TTC549 (cell line): Measurements from ENCODE around the gene CHD1.
"Not testable (repeated sequence)": the region's sequence is repeated elsewhere in the genome, so short reads cannot be mapped to it uniquely, and the experiment has no call there.

Experiments used
- FAIRE-seq: peaks from 2 replicates; lab custom pipeline; 2012; peaks lifted over from hg19 to GRCh38; lab: Jason Lieb, UNC

The CHD1 gene

GRCh38 chr5:98928873-98929709, at the start of gene CHD1:
TSS of gene CHD1 (minus strand) at chr5:98929007. CDS start at chr5:98926386, 2,621 bp downstream.
- FAIRE-seq, result no peak

GRCh38 chr5:98978528-98978927, 49.7 kb upstream of the CHD1 start:
- FAIRE-seq, result no peak

GRCh38 chr5:98977723-98978122, 48.9 kb upstream of the CHD1 start:
- FAIRE-seq, result no peak

- FAIRE-seq, result no peak
Observed at GRCh38 chr5:98975682-98976407, 47.0 kb upstream of the CHD1 start.

GRCh38 chr5:98975223-98975622, 46.4 kb upstream of the CHD1 start:
- FAIRE-seq, result no peak

GRCh38 chr5:98969400-98969799, 40.6 kb upstream of the CHD1 start:
- no peak for FAIRE-seq

- FAIRE-seq, result no peak
Observed at GRCh38 chr5:98968056-98968564, 39.3 kb upstream of the CHD1 start.

- FAIRE-seq, result no peak
Observed at GRCh38 chr5:98965226-98965625, 36.4 kb upstream of the CHD1 start.

GRCh38 chr5:98964621-98965020, 35.8 kb upstream of the CHD1 start:
- no peak for FAIRE-seq

GRCh38 chr5:98963019-98963418, 34.2 kb upstream of the CHD1 start:
- no peak for FAIRE-seq

- no peak for FAIRE-seq
Observed at GRCh38 chr5:98962587-98962986, 33.8 kb upstream of the CHD1 start.

- FAIRE-seq, result no peak
Observed at GRCh38 chr5:98961665-98962344, 33.0 kb upstream of the CHD1 start.

- no peak for FAIRE-seq
Observed at GRCh38 chr5:98957307-98957706, 28.5 kb upstream of the CHD1 start.

- FAIRE-seq, result not testable (repeated sequence)
Observed at GRCh38 chr5:98955888-98956287, 27.1 kb upstream of the CHD1 start.

- not testable (repeated sequence) for FAIRE-seq
Observed at GRCh38 chr5:98955471-98955870, 26.7 kb upstream of the CHD1 start.

- no peak for FAIRE-seq
Observed at GRCh38 chr5:98954392-98955028, 25.7 kb upstream of the CHD1 start.

- no peak for FAIRE-seq
Observed at GRCh38 chr5:98942847-98943246, 14.0 kb upstream of the CHD1 start.

- no peak for FAIRE-seq
Observed at GRCh38 chr5:98941131-98941883, 12.5 kb upstream of the CHD1 start.

GRCh38 chr5:98940581-98940980, 11.8 kb upstream of the CHD1 start:
- FAIRE-seq, result no peak

GRCh38 chr5:98938464-98938863, 9.7 kb upstream of the CHD1 start:
- no peak for FAIRE-seq

GRCh38 chr5:98936948-98937715, 8.3 kb upstream of the CHD1 start:
- no peak for FAIRE-seq
